OCI-LY7 (cell line): ENCODE data around the gene ITGA5.

Experiments used
- CTCF ChIP-seq: fragments of 200-600 bp; sonication (generic); conservative IDR thresholded peaks from 2 replicates; pipeline ENCODE4 v1.5.1; 2014; ENCODE audit warnings: mild to moderate bottlenecking, antibody characterized with exemption, low read length, moderate library complexity, mixed read lengths
- EZH2phosphoT487 ChIP-seq: fragments of 200-600 bp; sonication (generic); IDR thresholded peaks from 2 replicates; pipeline ENCODE4 v1.6.1; 2018; ENCODE audit warnings: low read depth, borderline replicate concordance, mild to moderate bottlenecking, mixed run types, antibody characterized with exemption, low read length, moderate library complexity, mixed read lengths

- no peak for TF ChIP-seq CTCF
- TF ChIP-seq EZH2phosphoT487: no peak
These were observed 13.7 kb upstream of the ITGA5 start for GRCh38 chr12:54432815-54433164.
